K562 (cell line): ENCODE results near the gene YIPF1. TPM values are rescaled to one million over a fixed set of nuclear protein-coding genes. Genes with fewer than 3 reads are reported as not detected.

ENCODE experiments used
- ATAC-seq: fragments of 200-7000 bp; cut with Tn5 transposase; 3 replicates; pipeline ENCODE4 v1.9.1; 2020; ENCODE audit warnings: moderate library complexity
- BruUV-seq: library from RNA; stranded (reverse); fragments of 400-500 nt; replicated peaks from 2 replicates; lab custom pipeline; 2021; lab: Mats Ljungman, UMichigan
- CTCF ChIA-PET: fragments of 300-600 bp; formaldehyde crosslinking; extraction: SDS; loops from one replicate; lab custom pipeline; 2021; ENCODE audit warnings: low intra/inter-chr PET ratio; lab: Yijun Ruan, JAX
- POLR2A ChIA-PET: fragments of 300-600, 350-650 bp; sonication (Branson Sonifier 250); formaldehyde crosslinking; extraction: SDS; loops from one replicate; lab custom pipeline; 2021; ENCODE audit warnings: antibody characterized with exemption, inconsistent platforms; lab: Yijun Ruan, JAX
- DNase-seq, 4 experiments: peaks; one replicate each; pipeline versions ENCODE4 v3.0.0 to v3.0.0-alpha.2; 2011 to 2018; ENCODE audit warnings: low spot score in 3 of 4, mixed read lengths in 3 of 4; ENCODE audit errors: extremely low read depth in 1 of 4
- FAIRE-seq: peaks from 2 replicates; lab custom pipeline; 2011; peaks lifted over from hg19 to GRCh38; lab: Jason Lieb, UNC
- H2AFZ ChIP-seq: 2 replicates; pipeline ENCODE4 v1.6.0; 2011; ENCODE audit warnings: low read depth, low read length, control low read depth, inconsistent platforms
- H3K27ac ChIP-seq: fragments of 200-600 bp; 3 replicates; pipeline ENCODE4 v1.8.0; 2011; ENCODE audit warnings: low read depth, mild to moderate bottlenecking, control low read depth, inconsistent platforms, low read length, moderate library complexity, mixed read lengths; ENCODE audit errors: extremely low read depth
- H3K27me3 ChIP-seq, 2 experiments: fragments of 300-600 bp in 1 of 2; 2 replicates in 1 of 2; 3 replicates in 1 of 2; pipeline versions ENCODE4 v1.6.0 to v1.8.0; 2011; ENCODE audit warnings: inconsistent platforms in 2 of 2, low read length in 2 of 2, mild to moderate bottlenecking in 1 of 2, mixed read lengths in 1 of 2, moderate library complexity in 1 of 2; ENCODE audit not compliant: control insufficient read depth in 2 of 2, insufficient read depth in 2 of 2
- H3K36me3 ChIP-seq: fragments of 300-600 bp; 3 replicates; pipeline ENCODE4 v1.8.0; 2011; ENCODE audit warnings: mild to moderate bottlenecking, low read length, inconsistent platforms; ENCODE audit not compliant: control insufficient read depth, insufficient read depth
- H3K4me1 ChIP-seq, 2 experiments: fragments of 200-600 bp in 1 of 2; replicated peaks in 1 of 2; 2 replicates in 1 of 2; 3 replicates in 1 of 2; pipeline versions ENCODE4 v1.5.1 to v1.8.0; 2011; ENCODE audit warnings: inconsistent platforms in 2 of 2, low read length in 2 of 2, mild to moderate bottlenecking in 1 of 2, mixed read lengths in 1 of 2, moderate library complexity in 1 of 2; ENCODE audit not compliant: control insufficient read depth in 2 of 2, insufficient read depth in 2 of 2
- H3K4me2 ChIP-seq: 2 replicates; pipeline ENCODE4 v1.6.1; 2011; ENCODE audit warnings: low read length, control low read depth, inconsistent platforms, mixed read lengths; ENCODE audit not compliant: insufficient read depth
- H3K4me3 ChIP-seq: fragments of 200-600 bp; sonication (generic), shearing (Covaris generic); 2 replicates; pipeline ENCODE4 v1.5.1; 2016; ENCODE audit warnings: control low read depth, inconsistent platforms
- H3K79me2 ChIP-seq: fragments of 200-600 bp; 3 replicates; pipeline ENCODE4 v1.8.0; 2011; ENCODE audit warnings: low read length, inconsistent platforms; ENCODE audit not compliant: control insufficient read depth, insufficient read depth
- H3K9ac ChIP-seq, 2 experiments: 2 replicates each; pipeline versions ENCODE4 v1.6.0 to v1.6.1; 2011; ENCODE audit warnings: low read depth in 2 of 2, low read length in 2 of 2, control low read depth in 1 of 2, inconsistent platforms in 1 of 2, mild to moderate bottlenecking in 1 of 2, mixed read lengths in 1 of 2; ENCODE audit not compliant: insufficient read depth in 1 of 2
- H3K9me1 ChIP-seq: one replicate; pipeline ENCODE4 v1.6.0; 2011; ENCODE audit warnings: inconsistent platforms, mild to moderate bottlenecking, low read length, moderate library complexity; ENCODE audit not compliant: control insufficient read depth, insufficient read depth
- H3K9me3 ChIP-seq: replicated peaks from 2 replicates; pipeline ENCODE4 v1.5.1; 2011; ENCODE audit warnings: low read depth, low read length, inconsistent platforms; ENCODE audit not compliant: control insufficient read depth, insufficient read depth
- H4K20me1 ChIP-seq: replicated peaks from 2 replicates; pipeline ENCODE4 v1.6.1; 2011; ENCODE audit warnings: low read length, inconsistent platforms, mixed read lengths; ENCODE audit not compliant: control insufficient read depth, insufficient read depth
- CBFA2T2 ChIP-seq: fragments of 450-650 bp; conservative IDR thresholded peaks from 2 replicates; pipeline ENCODE4 v1.6.1; 2017; ENCODE audit warnings: mild to moderate bottlenecking
- CBFA2T3 ChIP-seq: fragments of 450-650 bp; IDR thresholded peaks from 2 replicates; pipeline ENCODE4 v1.6.1; 2017
- EP300 ChIP-seq: IDR thresholded peaks from 2 replicates; pipeline ENCODE4 v1.6.1; 2012; ENCODE audit warnings: low read length, improper control_type of control experiment
- FOS ChIP-seq: IDR thresholded peaks from 3 replicates; pipeline ENCODE4 v1.6.1; 2011; ENCODE audit not compliant: insufficient read length; ENCODE audit errors: extremely low read depth
- IRF2 ChIP-seq: sonication (generic); formaldehyde crosslinking; IDR thresholded peaks from 2 replicates; pipeline ENCODE4 v1.8.1; 2022; ENCODE audit warnings: mild to moderate bottlenecking, missing genetic modification reagents
- KDM1A ChIP-seq, 2 experiments: fragments of 450-650 bp; IDR thresholded peaks; 2 replicates each; pipeline ENCODE4 v1.6.1; 2016; ENCODE audit warnings: mild to moderate bottlenecking in 2 of 2
- ZBTB26 ChIP-seq: fragments of 450-650 bp; formaldehyde crosslinking; IDR thresholded peaks from 2 replicates; pipeline ENCODE4 v1.4.0; 2022; ENCODE audit warnings: missing genetic modification characterization
- ZBTB7A ChIP-seq: IDR thresholded peaks from 2 replicates; pipeline ENCODE4 v1.6.1; 2011; ENCODE audit warnings: low read depth, mild to moderate bottlenecking, low read length, moderate library complexity, borderline replicate concordance; ENCODE audit not compliant: control insufficient read depth
- ZSCAN29 ChIP-seq: fragments of 450-650 bp; IDR thresholded peaks from 2 replicates; pipeline ENCODE4 v1.6.1; 2017
- WGBS: fragments of 100-300 bp; shearing (Covaris generic); methylation state at CpG from one replicate; pipeline ENCODE4 v1.1.6; 2016; ENCODE audit warnings: low coverage, mixed read lengths; ENCODE audit not compliant: insufficient coverage; ENCODE audit errors: missing lambda C conversion rate; 5-methylcytosine and 5-hydroxymethylcytosine counted together
- in situ Hi-C: fragments of 300-500 bp; cut with MboI; formaldehyde crosslinking; loops from 4 replicates; pipeline ENCODE4 v1.15.0; 2018; ENCODE audit warnings: inconsistent platforms, mixed read lengths
- intact Hi-C: fragments of 100-400 bp; cut with micrococcal nuclease; formaldehyde crosslinking; loops from 2 replicates; pipeline ENCODE4 v1.14.2; 2022
- polyA plus RNA-seq, 8 experiments: library from polyadenylated mRNA; depleted of rRNA in 4 of 8; stranded (reverse) in 5 of 8; unstranded in 3 of 8; fragments of >200 nt; fragmentation: Nextera tagmentation in 2 of 8; fragmentation: Illumina TruSeq in 1 of 8; extraction: Ambion mirVana in 2 of 8; extraction: Trizol in 1 of 8; gene quantifications; 2 replicates each; pipeline versions ENCODE4 v1.2.1 to v1.2.3, GENCODE V29; 2011 to 2014; ENCODE audit warnings: inconsistent platforms in 1 of 8, missing spikeins in 1 of 8
- total RNA-seq, 7 experiments: library from RNA; depleted of rRNA in 6 of 7; stranded (reverse); fragments of >200 nt in 6 of 7; fragmentation: Illumina TruSeq in 2 of 7; extraction: Trizol in 2 of 7; gene quantifications; 2 replicates each; pipeline versions ENCODE4 v1.2.1 to v1.2.3, GENCODE V29; 2011 to 2021; ENCODE audit warnings: low replicate concordance in 1 of 7

Gene YIPF1
- total and polyA plus RNA-seq, 9 of the 15 experiments (the other 6 are each of a cell fraction or from before 2014, with no cell fraction given): 11.5 to 37.5 (median 19.2) TPM

GRCh38 chr1:53930932-53931331 lies 41.3 kb upstream of the YIPF1 start:
- Histone ChIP-seq H3K9me3 (peaks cover 12% of the 10 kb centered on the region), H3K36me3 (peaks cover 59% of the 10 kb centered on the region), H3K4me3 (no peak overlapping the region), H3K27me3 (no peaks in the 10 kb centered on the region), H3K9me1 (no peaks in the 10 kb centered on the region), H3K27ac (no peak overlapping the region), H4K20me1 (no peaks in the 10 kb centered on the region), H3K4me1 (no peaks in the 10 kb centered on the region; a peak in 1 of 5 replicates), H2AFZ (no peak overlapping the region), H3K4me2 (no peak overlapping the region), H3K79me2 (peaks cover 3% of the 10 kb centered on the region; the same call in 1 of the 3 replicates), H3K9ac (no peak overlapping the region)
- ChIA-PET CTCF (no interaction called here), POLR2A (interaction anchor here (0.7 kb wide), 1 partner anchor 14 kb away, joined by 3 read pairs; no protein-coding TSS in a partner anchor)
- FAIRE-seq (no peak), ATAC-seq (no peak), DNase-seq (no peak)
- intact Hi-C loops: no loop called here
- in situ Hi-C loops: no loop called here
- WGBS: 36% methylated on average over 3 of the region's 3 CpGs
- no TSS peak for BruUV-seq
- no peak for TF ChIP-seq FOS
- no peak for TF ChIP-seq ZBTB26
- TF ChIP-seq ZSCAN29: no peak
- 0 out of 2 replicates have a peak, but pooled peaks have one; percentile 15 for TF ChIP-seq CBFA2T2
- TF ChIP-seq CBFA2T3: peak; percentile 39
- TF ChIP-seq ZBTB7A: no peak
- peak in 1 of 2 experiments; percentile 59; a peak in 2 of 4 replicates for TF ChIP-seq KDM1A (IDR thresholded peaks at IDR 0.05)
- no peak for TF ChIP-seq EP300
- no peak for TF ChIP-seq IRF2 (CRISPR knock-in tag)
